Right atrium auricular region (tissue), 2 donors: ENCODE results near the gene ZNF236. TPM values are rescaled to one million over a fixed set of nuclear protein-coding genes. Genes with fewer than 3 reads are reported as not detected.

Experiments used
- DNase-seq: peaks from one replicate; pipeline ENCODE4 v3.0.0-alpha.2; 2019; ENCODE audit warnings: low spot score
- H3K27ac ChIP-seq, 2 donors: fragments of 200-600 bp; sonication (generic); 1 replicate in 1 of 2; 2 replicates in 1 of 2; pipeline ENCODE4 v1.5.1; 2016 to 2019
- H3K27me3 ChIP-seq, 2 donors: fragments of 200-600 bp; sonication (generic); one replicate each; pipeline versions ENCODE4 v1.5.1 to v1.6.0; 2017 to 2019
- H3K36me3 ChIP-seq: fragments of 200-600 bp; sonication (generic); one replicate; pipeline ENCODE4 v1.5.1; 2016
- H3K4me1 ChIP-seq, 2 donors: fragments of 200-600 bp; sonication (generic); one replicate each; pipeline versions ENCODE4 v1.5.1 to v1.6.0; 2017 to 2019
- H3K4me3 ChIP-seq, 2 donors: fragments of 200-600 bp; sonication (generic); 1 replicate in 1 of 2; 2 replicates in 1 of 2; pipeline ENCODE4 v1.5.1; 2017 to 2019; ENCODE audit warnings: mild to moderate bottlenecking in 1 of 2, moderate library complexity in 1 of 2
- H3K9me3 ChIP-seq, 2 donors: fragments of 200-600 bp; sonication (generic); one replicate each; pipeline ENCODE4 v1.5.1; 2019
- total RNA-seq, 2 donors: library from RNA; depleted of rRNA; stranded (reverse); fragments of >200 nt; gene quantifications; one replicate each; pipeline ENCODE4 v1.1.0, GENCODE V29; 2016
- TF ChIP-seq, protein P1 (sequence below), 2 donors: fragments of 200-600 bp; sonication (generic); IDR thresholded peaks; one replicate each; pipeline ENCODE4 v1.5.1; 2019; ENCODE audit warnings: antibody characterized with exemption in 2 of 2

ZNF236 gene
- total RNA-seq, 2 donors from 2014 or later: 11.0 to 12.7 TPM

DNA sequence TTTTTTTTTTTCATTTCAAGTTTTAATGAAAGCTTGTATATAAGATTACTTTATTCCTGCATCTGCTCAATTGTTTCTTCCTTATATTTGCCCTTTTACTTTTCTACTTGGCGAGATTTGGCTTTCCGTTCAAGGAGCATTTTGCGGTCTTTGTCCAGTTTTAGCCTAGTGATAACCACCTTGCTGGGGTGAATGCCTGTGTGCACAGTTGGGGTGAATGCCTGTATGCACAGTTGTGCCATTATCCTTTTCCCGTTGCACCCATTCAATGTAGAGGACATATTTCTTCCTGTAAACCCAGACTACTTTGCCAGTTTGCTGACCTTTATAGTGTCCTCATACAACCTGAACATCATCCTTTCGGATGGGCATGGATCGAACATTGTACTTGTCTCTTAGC, 12.0 kb downstream of the ZNF236 start:
- H3K4me3 ChIP-seq: no peak overlapping the region
- H3K9me3 ChIP-seq: no peaks in the 10 kb centered on the region
- H3K4me1 ChIP-seq: no peaks in the 10 kb centered on the region
- TF ChIP-seq, protein P1, sequence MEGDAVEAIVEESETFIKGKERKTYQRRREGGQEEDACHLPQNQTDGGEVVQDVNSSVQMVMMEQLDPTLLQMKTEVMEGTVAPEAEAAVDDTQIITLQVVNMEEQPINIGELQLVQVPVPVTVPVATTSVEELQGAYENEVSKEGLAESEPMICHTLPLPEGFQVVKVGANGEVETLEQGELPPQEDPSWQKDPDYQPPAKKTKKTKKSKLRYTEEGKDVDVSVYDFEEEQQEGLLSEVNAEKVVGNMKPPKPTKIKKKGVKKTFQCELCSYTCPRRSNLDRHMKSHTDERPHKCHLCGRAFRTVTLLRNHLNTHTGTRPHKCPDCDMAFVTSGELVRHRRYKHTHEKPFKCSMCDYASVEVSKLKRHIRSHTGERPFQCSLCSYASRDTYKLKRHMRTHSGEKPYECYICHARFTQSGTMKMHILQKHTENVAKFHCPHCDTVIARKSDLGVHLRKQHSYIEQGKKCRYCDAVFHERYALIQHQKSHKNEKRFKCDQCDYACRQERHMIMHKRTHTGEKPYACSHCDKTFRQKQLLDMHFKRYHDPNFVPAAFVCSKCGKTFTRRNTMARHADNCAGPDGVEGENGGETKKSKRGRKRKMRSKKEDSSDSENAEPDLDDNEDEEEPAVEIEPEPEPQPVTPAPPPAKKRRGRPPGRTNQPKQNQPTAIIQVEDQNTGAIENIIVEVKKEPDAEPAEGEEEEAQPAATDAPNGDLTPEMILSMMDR (IDR thresholded peaks at IDR 0.05): no peak
- no peaks in the 10 kb centered on the region for H3K27me3 ChIP-seq
- no peak overlapping the region for H3K27ac ChIP-seq
- no peak for DNase-seq
- no peaks in the 10 kb centered on the region for H3K36me3 ChIP-seq

DNA sequence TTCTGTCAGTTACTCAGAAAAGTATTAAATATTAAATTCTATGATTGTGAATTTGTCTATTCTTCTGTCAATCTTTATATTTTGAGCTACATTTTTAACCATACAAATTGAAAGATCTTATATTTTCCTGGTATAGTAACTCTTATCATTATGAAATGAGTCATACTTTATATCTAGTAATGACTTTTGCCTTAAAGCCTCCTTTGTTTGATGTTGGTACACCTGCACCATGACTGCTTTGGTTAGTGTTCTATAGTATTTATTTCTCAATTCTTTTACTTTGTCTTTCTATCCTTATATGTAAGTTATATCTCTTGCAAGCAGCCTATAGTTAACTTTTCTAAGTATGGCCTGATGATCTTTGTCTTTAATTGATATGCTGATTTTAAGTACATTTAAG, 13.0 kb downstream of the ZNF236 start:
- no peaks in the 10 kb centered on the region for H3K36me3 ChIP-seq
- no peaks in the 10 kb centered on the region for H3K27me3 ChIP-seq
- no peak for DNase-seq
- TF ChIP-seq, protein P1 (IDR thresholded peaks at IDR 0.05): no peak
- no peaks in the 10 kb centered on the region for H3K4me1 ChIP-seq
- no peak overlapping the region for H3K4me3 ChIP-seq
- H3K27ac ChIP-seq: no peak overlapping the region
- no peaks in the 10 kb centered on the region for H3K9me3 ChIP-seq

GRCh38 chr18:76837071-76837470, 14.7 kb downstream of the ZNF236 start:
- Histone ChIP-seq H3K4me1 (no peaks in the 10 kb centered on the region), H3K4me3 (no peak overlapping the region), H3K36me3 (no peaks in the 10 kb centered on the region), H3K9me3 (no peaks in the 10 kb centered on the region), H3K27ac (no peak overlapping the region), H3K27me3 (no peaks in the 10 kb centered on the region)
- TF ChIP-seq, protein P1 (IDR thresholded peaks at IDR 0.05): no peak
- no peak for DNase-seq

DNA sequence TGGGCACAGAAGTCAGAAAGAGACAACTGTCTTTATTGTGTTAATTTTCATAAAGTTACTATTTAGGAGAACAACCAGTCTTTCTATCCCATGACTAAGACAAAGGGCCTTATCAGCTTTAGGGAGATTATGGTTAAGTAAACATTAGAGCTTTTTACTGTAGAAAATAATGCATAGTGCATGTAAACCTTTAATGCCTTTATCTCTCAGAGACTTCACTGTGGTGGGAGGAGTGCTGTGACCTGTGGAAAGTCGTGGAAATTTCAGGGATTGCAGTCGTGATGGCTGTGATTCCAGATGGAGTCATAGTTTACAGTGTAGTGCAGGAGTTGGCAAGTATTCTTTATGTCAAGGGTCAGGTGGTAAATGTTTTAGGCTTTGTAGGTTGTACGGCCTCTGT, 15.8 kb downstream of the ZNF236 start:
- Histone ChIP-seq H3K27me3 (no peaks in the 10 kb centered on the region), H3K4me3 (no peak overlapping the region), H3K36me3 (no peaks in the 10 kb centered on the region), H3K27ac (no peak overlapping the region), H3K9me3 (no peaks in the 10 kb centered on the region), H3K4me1 (no peaks in the 10 kb centered on the region)
- DNase-seq: no peak
- TF ChIP-seq, protein P1 (IDR thresholded peaks at IDR 0.05): no peak

DNA sequence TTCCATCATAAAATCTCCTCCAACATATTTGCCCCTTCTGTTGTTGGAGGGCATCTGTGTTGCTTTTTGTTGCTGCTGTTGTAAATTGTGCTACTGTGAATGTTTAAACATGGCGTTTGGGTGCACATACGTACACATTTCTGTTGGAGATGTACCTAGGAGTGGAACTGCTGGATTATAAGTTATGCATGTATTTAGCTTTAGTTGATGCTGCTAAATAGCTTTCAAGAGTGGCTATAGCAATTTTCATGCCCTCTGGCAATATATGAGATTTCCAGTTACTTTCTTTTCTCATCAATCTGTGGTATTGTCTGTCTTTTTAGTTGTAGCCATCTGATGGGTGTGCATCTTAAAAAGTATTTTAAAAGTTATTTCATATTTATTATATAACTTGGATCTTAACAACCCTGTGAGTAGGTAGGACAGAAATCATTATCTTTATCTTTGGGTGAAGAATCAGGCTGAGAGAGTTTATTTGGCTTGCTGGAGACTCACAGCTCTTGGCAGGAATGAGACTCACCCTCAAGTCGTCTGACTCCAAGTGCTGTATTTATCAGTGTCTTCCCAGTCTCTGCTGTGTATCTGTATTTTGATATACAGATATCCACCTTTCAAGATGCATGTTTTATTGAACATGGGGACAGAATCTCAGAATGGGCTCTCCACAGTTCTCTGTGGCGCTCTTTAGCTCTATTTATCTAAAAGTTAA, 16.9 kb downstream of the ZNF236 start:
- DNase-seq: no peak
- H3K4me3 ChIP-seq: no peak overlapping the region

More for the DNA sequence above, 16.9 kb downstream of the ZNF236 start:
- TF ChIP-seq, protein P1 (IDR thresholded peaks at IDR 0.05): no peak
- Histone ChIP-seq H3K27me3 (no peaks in the 10 kb centered on the region), H3K36me3 (no peaks in the 10 kb centered on the region), H3K9me3 (no peaks in the 10 kb centered on the region), H3K4me1 (no peaks in the 10 kb centered on the region), H3K27ac (no peak overlapping the region)
